ENCODE data around the gene SPACA1. TPM values are rescaled to one million over a fixed set of nuclear protein-coding genes. Genes with fewer than 3 reads are reported as not detected.

SPACA1 gene
- total RNA-seq, 1 donor from 2014 or later, result not detected

- Histone ChIP-seq H3K9ac (no peak overlapping the region), H3K79me2 (ENCODE audit: low read depth) (no peaks in the 10 kb centered on the region), H3K4me3 (no peak overlapping the region), H3F3A (ENCODE audit: low read depth) (peaks cover 6% of the 10 kb centered on the region), H3K27me3 (no peaks in the 10 kb centered on the region), H3K9me3 (ENCODE audit: low read depth) (no peaks in the 10 kb centered on the region), H3K4me2 (no peak overlapping the region), H3K36me3 (no peaks in the 10 kb centered on the region), H4K20me1 (ENCODE audit: low read depth) (no peaks in the 10 kb centered on the region), H3K4me1 (peaks cover 9% of the 10 kb centered on the region), H2AFZ (replicated peaks) (no peak overlapping the region), H3K27ac (no peak overlapping the region)
- H3K27me3 Mint-ChIP-seq (ENCODE audit: insufficient read depth, low read depth), result peaks cover 2% of the 10 kb centered on the region
- no peak overlapping the region for H3K27ac Mint-ChIP-seq
- no peak for DNase-seq (ENCODE audit: low spot score)
- no peak overlapping the region for H3K4me3 Mint-ChIP-seq
- peaks cover 6% of the 10 kb centered on the region for H3K9me3 Mint-ChIP-seq
- peaks cover 7% of the 10 kb centered on the region for H3K4me1 Mint-ChIP-seq
- TF ChIP-seq EZH2 (IDR thresholded peaks at IDR 0.05) (no peak), EZH2phosphoT487 (IDR thresholded peaks at IDR 0.05) (no peak)
- H3K36me3 Mint-ChIP-seq, result no peaks in the 10 kb centered on the region
Observed at GRCh38 chr6:88050140-88050818, 2.6 kb downstream of the SPACA1 start.

GRCh38 chr6:88059191-88059590 is 11.6 kb downstream of the SPACA1 start:
- Histone ChIP-seq H3F3A (ENCODE audit: low read depth) (no peaks in the 10 kb centered on the region), H3K27ac (no peak overlapping the region), H3K4me1 (no peaks in the 10 kb centered on the region), H3K27me3 (no peaks in the 10 kb centered on the region), H3K4me3 (no peak overlapping the region), H3K79me2 (ENCODE audit: low read depth) (no peaks in the 10 kb centered on the region), H3K36me3 (no peaks in the 10 kb centered on the region), H3K4me2 (no peak overlapping the region), H4K20me1 (ENCODE audit: low read depth) (no peaks in the 10 kb centered on the region), H3K9me3 (ENCODE audit: low read depth) (no peaks in the 10 kb centered on the region), H3K9ac (no peak overlapping the region), H2AFZ (replicated peaks) (no peak overlapping the region)
- TF ChIP-seq EZH2 (IDR thresholded peaks at IDR 0.05) (no peak), CTCF (IDR thresholded peaks at IDR 0.05) (no peak), EZH2phosphoT487 (IDR thresholded peaks at IDR 0.05) (no peak)
- H3K27me3 Mint-ChIP-seq (ENCODE audit: insufficient read depth, low read depth), result no peaks in the 10 kb centered on the region
- no peak for DNase-seq (ENCODE audit: low spot score)
- no peaks in the 10 kb centered on the region for H3K4me1 Mint-ChIP-seq
- no peaks in the 10 kb centered on the region for H3K36me3 Mint-ChIP-seq
- no peak overlapping the region for H3K4me3 Mint-ChIP-seq
- H3K9me3 Mint-ChIP-seq, result no peaks in the 10 kb centered on the region
- H3K27ac Mint-ChIP-seq, result no peak overlapping the region

- Histone ChIP-seq H3K4me1 (no peaks in the 10 kb centered on the region), H3K4me3 (no peak overlapping the region), H3K4me2 (no peak overlapping the region), H3K36me3 (no peaks in the 10 kb centered on the region), H3F3A (ENCODE audit: low read depth) (no peaks in the 10 kb centered on the region), H3K27ac (no peak overlapping the region), H3K79me2 (ENCODE audit: low read depth) (no peaks in the 10 kb centered on the region), H4K20me1 (ENCODE audit: low read depth) (no peaks in the 10 kb centered on the region), H3K27me3 (no peaks in the 10 kb centered on the region), H2AFZ (replicated peaks) (no peak overlapping the region), H3K9ac (no peak overlapping the region), H3K9me3 (ENCODE audit: low read depth) (no peaks in the 10 kb centered on the region)
- Mint-ChIP-seq H3K36me3 (no peaks in the 10 kb centered on the region), H3K4me3 (no peak overlapping the region), H3K4me1 (no peaks in the 10 kb centered on the region), H3K27me3 (ENCODE audit: insufficient read depth, low read depth) (no peaks in the 10 kb centered on the region), H3K9me3 (no peaks in the 10 kb centered on the region), H3K27ac (no peak overlapping the region)
- DNase-seq (ENCODE audit: low spot score), result no peak
- TF ChIP-seq CTCF (IDR thresholded peaks at IDR 0.05), result no peak
- TF ChIP-seq EZH2 (IDR thresholded peaks at IDR 0.05), result no peak
- no peak for TF ChIP-seq EZH2phosphoT487 (IDR thresholded peaks at IDR 0.05)
Observed at GRCh38 chr6:88062376-88062775, 14.7 kb downstream of the SPACA1 start.

- Histone ChIP-seq H3K27me3 (no peaks in the 10 kb centered on the region), H3K36me3 (no peaks in the 10 kb centered on the region), H3K4me2 (no peak overlapping the region), H3K27ac (no peak overlapping the region), H3K4me3 (no peak overlapping the region), H3K4me1 (no peaks in the 10 kb centered on the region), H4K20me1 (ENCODE audit: low read depth) (no peaks in the 10 kb centered on the region), H2AFZ (replicated peaks) (no peak overlapping the region), H3K9me3 (ENCODE audit: low read depth) (no peaks in the 10 kb centered on the region), H3K79me2 (ENCODE audit: low read depth) (no peaks in the 10 kb centered on the region), H3K9ac (no peak overlapping the region), H3F3A (ENCODE audit: low read depth) (no peaks in the 10 kb centered on the region)
- no peak for DNase-seq (ENCODE audit: low spot score)
- no peaks in the 10 kb centered on the region for H3K36me3 Mint-ChIP-seq
- no peaks in the 10 kb centered on the region for H3K9me3 Mint-ChIP-seq
- H3K27me3 Mint-ChIP-seq (ENCODE audit: insufficient read depth, low read depth), result peaks cover 6% of the 10 kb centered on the region
- H3K4me3 Mint-ChIP-seq, result no peak overlapping the region
- no peak for TF ChIP-seq EZH2phosphoT487 (IDR thresholded peaks at IDR 0.05)
- no peak for TF ChIP-seq CTCF (IDR thresholded peaks at IDR 0.05)
- TF ChIP-seq EZH2 (IDR thresholded peaks at IDR 0.05), result no peak
- no peak overlapping the region for H3K27ac Mint-ChIP-seq
- no peaks in the 10 kb centered on the region for H3K4me1 Mint-ChIP-seq
Observed at GRCh38 chr6:88072462-88072861, 24.8 kb downstream of the SPACA1 start.

Data from neural progenitor cell (in vitro differentiated cells).